OCI-LY1 (cell line): Measurements from ENCODE around the gene CALR3.

Experiments used
- H2AFZ ChIP-seq: fragments of 200-600 bp; sonication (generic), shearing (Covaris generic); 2 replicates; pipeline ENCODE4 v1.6.0; 2014; ENCODE audit warnings: antibody characterized with exemption, mild to moderate bottlenecking, low read length
- H3F3A ChIP-seq: fragments of 200-600 bp; sonication (generic), shearing (Covaris generic); 2 replicates; pipeline ENCODE4 v1.6.0; 2014; ENCODE audit warnings: mild to moderate bottlenecking, antibody characterized with exemption, low read length, moderate library complexity; ENCODE audit not compliant: insufficient read depth
- H3K27ac ChIP-seq: fragments of 200-600 bp; sonication (generic); 2 replicates; pipeline ENCODE4 v1.5.1; 2014; ENCODE audit warnings: low read length, mixed run types, mild to moderate bottlenecking, low read depth; ENCODE audit not compliant: poor library complexity, severe bottlenecking
- H3K27me3 ChIP-seq: fragments of 200-600 bp; sonication (generic); 2 replicates; pipeline ENCODE4 v1.6.0; 2014; ENCODE audit warnings: antibody characterized with exemption, mild to moderate bottlenecking, low read length, moderate library complexity; ENCODE audit not compliant: insufficient read depth
- H3K36me3 ChIP-seq: fragments of 200-600 bp; sonication (generic); 2 replicates; pipeline ENCODE4 v1.6.1; 2014; ENCODE audit warnings: mild to moderate bottlenecking, antibody characterized with exemption, low read length, moderate library complexity, mixed read lengths; ENCODE audit not compliant: insufficient read depth
- H3K4me1 ChIP-seq: fragments of 200-600 bp; sonication (generic); 2 replicates; pipeline ENCODE4 v1.5.1; 2014; ENCODE audit warnings: mild to moderate bottlenecking, low read length, moderate library complexity; ENCODE audit not compliant: insufficient read depth, severe bottlenecking
- H3K4me2 ChIP-seq: fragments of 200-600 bp; sonication (generic), shearing (Covaris generic); 2 replicates; pipeline ENCODE4 v1.6.1; 2014; ENCODE audit warnings: low read length
- H3K4me3 ChIP-seq: fragments of 200-600 bp; sonication (generic); 2 replicates; pipeline ENCODE4 v1.5.1; 2014; ENCODE audit warnings: low read length, low read depth, mild to moderate bottlenecking, mixed read lengths; ENCODE audit not compliant: poor library complexity, severe bottlenecking
- H3K79me2 ChIP-seq: fragments of 200-600 bp; shearing (Covaris generic); 2 replicates; pipeline ENCODE4 v1.6.1; 2016; ENCODE audit warnings: mixed run types, low read length, mixed read lengths; ENCODE audit not compliant: insufficient read depth
- H3K9ac ChIP-seq: fragments of 200-600 bp; sonication (generic), shearing (Covaris generic); 2 replicates; pipeline ENCODE4 v1.6.1; 2014; ENCODE audit warnings: mild to moderate bottlenecking, low read length, mixed read lengths
- H3K9me2 ChIP-seq: fragments of 200-600 bp; sonication (generic), shearing (Covaris generic); 2 replicates; pipeline ENCODE4 v1.6.1; 2014; ENCODE audit warnings: low read depth, mild to moderate bottlenecking, low read length, mixed read lengths
- H3K9me3 ChIP-seq: fragments of 200-600 bp; shearing (Covaris generic); 2 replicates; pipeline ENCODE4 v1.6.1; 2014; ENCODE audit warnings: low read length, mixed read lengths
- H4K20me1 ChIP-seq: fragments of 200-600 bp; sonication (generic), shearing (Covaris generic); 2 replicates; pipeline ENCODE4 v1.6.0; 2016; ENCODE audit warnings: mild to moderate bottlenecking, low read length; ENCODE audit not compliant: insufficient read depth
- CTCF ChIP-seq: fragments of 200-600 bp; sonication (generic), shearing (Covaris generic); IDR thresholded peaks from 2 replicates; pipeline ENCODE4 v1.5.1; 2017; ENCODE audit warnings: mild to moderate bottlenecking, antibody characterized with exemption, low read length, moderate library complexity, mixed read lengths
- EZH2 ChIP-seq: fragments of 200-600 bp; sonication (generic), shearing (Covaris generic); IDR thresholded peaks from 2 replicates; pipeline ENCODE4 v1.8.0; 2017; ENCODE audit warnings: borderline replicate concordance, mixed run types, mild to moderate bottlenecking, antibody characterized with exemption, low read length, moderate library complexity, mixed read lengths

CALR3 gene

GRCh38 chr19:16482745-16483144 lies 13.2 kb downstream of the CALR3 start:
- Histone ChIP-seq H3K79me2 (no peaks in the 10 kb centered on the region), H4K20me1 (no peaks in the 10 kb centered on the region), H3K9ac (no peak overlapping the region), H3K36me3 (no peaks in the 10 kb centered on the region), H3K27me3 (no peaks in the 10 kb centered on the region), H3K27ac (no peak overlapping the region), H3K4me3 (no peak overlapping the region), H3K9me3 (no peaks in the 10 kb centered on the region), H3K4me1 (no peaks in the 10 kb centered on the region), H3F3A (no peaks in the 10 kb centered on the region), H2AFZ (no peak overlapping the region), H3K4me2 (no peak overlapping the region), H3K9me2 (no peaks in the 10 kb centered on the region)
- TF ChIP-seq EZH2 (no peak), CTCF (no peak)

GRCh38 chr19:16477311-16477710 lies 18.7 kb downstream of the CALR3 start:
- Histone ChIP-seq H4K20me1 (no peaks in the 10 kb centered on the region), H3K79me2 (no peaks in the 10 kb centered on the region), H3K4me2 (no peak overlapping the region), H3K9me2 (no peaks in the 10 kb centered on the region), H3K27me3 (no peaks in the 10 kb centered on the region), H3K27ac (no peak overlapping the region), H3F3A (no peaks in the 10 kb centered on the region), H3K9me3 (no peaks in the 10 kb centered on the region), H3K4me3 (no peak overlapping the region), H3K4me1 (peaks cover 2% of the 10 kb centered on the region), H3K36me3 (peaks cover 5% of the 10 kb centered on the region; the same call in 1 of the 2 replicates), H2AFZ (no peak overlapping the region), H3K9ac (no peak overlapping the region)
- no peak for TF ChIP-seq CTCF
- TF ChIP-seq EZH2: no peak

- Histone ChIP-seq H3K79me2 (peaks cover 2% of the 10 kb centered on the region; the same call in 1 of the 2 replicates), H3K4me1 (peaks cover 3% of the 10 kb centered on the region), H3F3A (no peaks in the 10 kb centered on the region), H3K36me3 (peaks cover 5% of the 10 kb centered on the region; the same call in 1 of the 2 replicates), H3K9me3 (no peaks in the 10 kb centered on the region), H3K27me3 (no peaks in the 10 kb centered on the region), H2AFZ (no peak overlapping the region), H3K9ac (no peak overlapping the region), H3K9me2 (no peaks in the 10 kb centered on the region), H3K4me2 (no peak overlapping the region), H4K20me1 (no peaks in the 10 kb centered on the region), H3K4me3 (no peak overlapping the region), H3K27ac (no peak overlapping the region)
- no peak for TF ChIP-seq CTCF
- TF ChIP-seq EZH2: no peak
Measured at GRCh38 chr19:16476401-16476800, 19.6 kb downstream of the CALR3 start.
